ENCODE data around the gene ANKRD62. TPM values are rescaled to one million over a fixed set of nuclear protein-coding genes. Genes with fewer than 3 reads are reported as not detected.

The ANKRD62 gene
- total RNA-seq, 1 donor: not detected

- no peak for DNase-seq (ENCODE audit: low read depth in 2 of 3, low spot score in 2 of 3)
These were observed 71.6 kb downstream of the ANKRD62 start for GRCh38 chr18:12165038-12165768.

Small RNAs within 50 kb of the gene (small RNA-seq; reads per million reads assigned to genes)
- gene RNU6-324P: not detected

Other genes with a start within 250 kb of the ANKRD62 start
- gene CHMP1B, start 242.4 kb upstream of the ANKRD62 start, total RNA-seq: 71.6 TPM
- 21.3 TPM for gene MPPE1, start 185.5 kb upstream of the ANKRD62 start, total RNA-seq
- gene IMPA2, start 112.3 kb upstream of the ANKRD62 start, total RNA-seq: 83.7 TPM
- gene CIDEA, start 160.5 kb downstream of the ANKRD62 start, total RNA-seq: not detected
- 164 TPM for gene TUBB6, start 214.4 kb downstream of the ANKRD62 start, total RNA-seq